Kidney epithelial cell (primary cell): ENCODE data around the gene ZFYVE26. TPM values are rescaled to one million over a fixed set of nuclear protein-coding genes. Genes with fewer than 3 reads are reported as not detected.

Experiments
- DNase-seq: peaks from one replicate; pipeline ENCODE4 v3.0.0-alpha.2; 2010; ENCODE audit warnings: low read depth
- H3K27me3 ChIP-seq: 2 replicates; pipeline ENCODE4 v1.6.0; 2011; ENCODE audit warnings: low read length; ENCODE audit not compliant: control insufficient read depth, insufficient read depth
- H3K36me3 ChIP-seq: 2 replicates; pipeline ENCODE4 v1.5.1; 2011; ENCODE audit warnings: low read length; ENCODE audit not compliant: control insufficient read depth, insufficient read depth
- H3K4me3 ChIP-seq: 2 replicates; pipeline ENCODE4 v1.5.1; 2011; ENCODE audit warnings: low read depth, mild to moderate bottlenecking, control low read depth, low read length
- CTCF ChIP-seq: IDR thresholded peaks from 2 replicates; pipeline ENCODE4 v1.5.1; 2011; ENCODE audit warnings: mild to moderate bottlenecking, moderate library complexity, low read length, control low read depth, inconsistent platforms; ENCODE audit not compliant: insufficient read depth, poor library complexity, severe bottlenecking
- total RNA-seq: library from RNA; depleted of rRNA; stranded (reverse); fragments of >200 nt; gene quantifications from 2 replicates; pipeline ENCODE4 v1.2.3, GENCODE V29; 2015

The ZFYVE26 gene
- total RNA-seq, 1 donor from 2014 or later, result 26.2 TPM

DNA sequence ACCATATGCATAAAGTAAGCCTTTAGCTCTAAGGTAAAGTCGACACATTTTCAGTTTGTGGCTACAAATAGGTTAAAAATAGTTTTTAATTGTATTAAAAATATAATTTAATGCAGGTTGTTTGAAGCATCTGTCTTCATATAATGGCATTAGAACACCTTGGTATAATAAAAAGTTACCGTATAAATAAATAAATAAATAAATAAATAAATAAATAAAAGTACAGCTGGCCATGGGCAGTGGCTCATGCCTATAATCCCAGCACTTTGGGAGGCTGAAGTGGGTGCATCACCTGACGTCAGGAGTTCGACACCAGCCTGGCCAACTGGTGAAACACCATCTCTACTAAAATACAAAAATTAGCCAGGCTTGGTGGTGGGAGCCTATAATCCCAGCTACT, 15.6 kb downstream of the ZFYVE26 start:
- Histone ChIP-seq H3K36me3 (peaks cover 1% of the 10 kb centered on the region), H3K27me3 (no peaks in the 10 kb centered on the region), H3K4me3 (no peak overlapping the region)
- no peak for TF ChIP-seq CTCF
- no peak for DNase-seq

DNA sequence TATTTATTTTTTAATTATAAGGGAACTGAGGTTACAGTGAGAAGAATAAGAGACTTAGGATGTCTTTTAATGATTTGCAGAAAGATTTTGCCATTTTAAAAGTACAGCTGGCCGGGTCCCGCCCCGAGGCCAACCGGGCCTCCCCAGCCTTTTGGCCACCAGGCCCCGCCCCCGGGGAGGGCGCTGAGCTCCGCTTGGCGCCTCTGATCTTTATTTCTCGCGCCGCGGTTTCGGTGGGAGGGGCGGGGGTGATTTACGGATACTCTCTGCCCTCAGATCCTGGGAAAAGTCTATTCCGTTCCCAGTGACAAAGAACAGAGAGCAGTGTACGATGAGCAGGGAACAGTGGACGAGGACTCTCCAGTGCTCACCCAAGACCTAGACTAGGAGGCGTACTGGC, 17.7 kb downstream of the ZFYVE26 start:
- H3K27me3 ChIP-seq, result no peaks in the 10 kb centered on the region
- no peaks in the 10 kb centered on the region for H3K36me3 ChIP-seq
- DNase-seq, result no peak
- TF ChIP-seq CTCF, result no peak
- no peak overlapping the region for H3K4me3 ChIP-seq

DNA sequence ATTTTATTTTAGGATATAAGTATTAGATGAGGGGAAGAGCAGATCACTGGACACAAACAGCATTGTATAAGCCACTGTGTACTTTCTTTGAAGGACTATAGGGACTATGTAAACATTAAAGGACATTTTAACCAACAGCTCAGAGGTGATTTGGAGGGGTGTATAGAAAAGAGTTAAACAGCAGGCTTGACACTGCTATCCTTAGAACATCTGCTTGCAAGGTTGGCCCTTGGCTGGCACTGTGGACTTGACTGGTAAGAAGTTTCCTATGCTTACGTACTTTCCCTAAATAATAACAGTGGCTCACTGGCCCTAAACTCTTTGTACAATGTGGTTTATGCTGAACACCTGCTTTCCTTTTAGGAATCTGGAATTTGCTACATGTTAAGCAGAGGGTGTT, 28.7 kb downstream of the ZFYVE26 start:
- Histone ChIP-seq H3K4me3 (no peak overlapping the region), H3K27me3 (no peaks in the 10 kb centered on the region), H3K36me3 (peaks cover 3% of the 10 kb centered on the region)
- DNase-seq, result no peak
- TF ChIP-seq CTCF, result no peak

DNA sequence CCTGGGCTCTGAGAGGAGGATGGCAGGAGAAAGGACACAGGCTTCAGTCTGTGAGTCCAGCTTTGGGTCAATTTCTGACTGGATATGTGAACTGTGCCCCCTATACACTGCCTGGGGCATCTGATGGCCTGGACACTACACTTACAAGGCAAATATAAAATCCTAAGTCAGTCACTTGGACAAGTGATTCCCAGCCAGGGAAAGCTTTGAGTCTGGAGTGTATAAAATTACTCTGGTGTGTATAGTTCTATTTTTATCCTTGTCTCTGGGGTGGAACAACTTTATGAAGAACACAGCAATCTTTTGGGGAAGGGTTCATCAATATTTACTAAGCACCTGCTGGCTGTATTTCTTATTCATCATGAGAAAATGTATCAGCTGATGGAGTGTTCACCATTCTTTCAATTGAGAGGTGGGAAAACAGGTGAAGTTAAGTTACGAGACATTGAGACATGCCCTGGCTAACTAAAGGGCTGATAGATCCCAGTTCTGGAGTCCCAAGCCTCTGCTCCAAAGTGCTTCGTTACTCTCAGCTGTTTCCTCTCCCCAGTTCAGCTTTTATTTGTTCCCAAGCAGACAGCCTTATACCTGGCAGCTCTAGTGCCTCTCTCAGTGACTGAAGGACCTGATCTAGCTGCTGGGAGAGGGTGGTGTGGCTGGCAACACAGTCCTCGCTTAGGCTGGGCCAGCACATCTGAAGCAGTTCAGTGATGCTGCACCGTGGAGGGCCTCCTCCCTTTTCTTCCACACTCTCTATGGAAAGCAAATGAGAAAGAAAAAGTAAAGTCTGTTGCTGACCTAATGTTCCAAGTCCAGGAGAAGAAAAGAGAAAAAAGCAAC, 30.9 kb downstream of the ZFYVE26 start:
- Histone ChIP-seq H3K27me3 (no peaks in the 10 kb centered on the region), H3K4me3 (no peak overlapping the region), H3K36me3 (peaks cover 3% of the 10 kb centered on the region)
- no peak for DNase-seq
- no peak for TF ChIP-seq CTCF

DNA sequence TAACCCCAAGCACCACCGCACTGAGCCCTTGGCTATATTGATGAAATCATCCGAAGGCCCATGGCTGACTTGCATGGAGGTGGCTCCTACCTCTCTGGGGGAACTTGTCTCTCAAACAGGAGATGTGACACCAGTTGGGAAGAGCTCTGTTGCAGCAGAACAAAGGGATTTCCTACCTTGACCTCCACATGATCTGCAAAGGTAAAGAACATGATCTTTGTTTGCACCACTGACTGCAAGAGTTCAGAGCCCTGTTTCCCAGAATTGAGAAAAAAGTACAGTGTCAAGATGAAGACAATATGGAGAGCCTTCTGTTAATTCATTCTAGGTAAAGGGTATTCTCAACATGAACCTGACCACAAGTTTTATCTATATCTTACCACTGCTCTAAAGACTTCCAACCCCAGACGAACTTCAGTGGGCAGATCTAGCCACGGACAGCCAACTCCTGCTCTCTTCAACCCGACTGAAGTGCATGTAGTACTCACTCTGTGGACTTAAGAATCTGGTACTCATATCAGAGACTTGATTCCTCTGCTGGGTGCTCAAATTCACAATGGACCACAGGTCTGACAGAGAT, 32.1 kb downstream of the ZFYVE26 start:
- TF ChIP-seq CTCF, result no peak
- Histone ChIP-seq H3K27me3 (no peaks in the 10 kb centered on the region), H3K4me3 (no peak overlapping the region), H3K36me3 (peaks cover 3% of the 10 kb centered on the region)
- DNase-seq, result no peak
